IMR-90 (cell line): Measurements from ENCODE around the gene OXLD1. TPM values are rescaled to one million over a fixed set of nuclear protein-coding genes. Genes with fewer than 3 reads are reported as not detected.

Source experiments
- ATAC-seq: fragments of 200-7000 bp; cut with Tn5 transposase; 2 replicates; pipeline ENCODE4 v1.9.1; 2020; ENCODE audit warnings: low read depth, mild to moderate bottlenecking, moderate library complexity
- BruUV-seq: library from RNA; stranded (reverse); fragments of 400-500 nt; replicated peaks from 2 replicates; lab custom pipeline; 2021; lab: Mats Ljungman, UMichigan
- CTCF ChIA-PET: fragments of 300-600 bp; formaldehyde crosslinking; extraction: SDS; loops from one replicate; lab custom pipeline; 2021; ENCODE audit warnings: antibody characterized with exemption; lab: Yijun Ruan, JAX
- POLR2A ChIA-PET: fragments of 300-600 bp; sonication (Branson Sonifier 250); formaldehyde crosslinking; loops from one replicate; lab custom pipeline; 2022; ENCODE audit warnings: antibody characterized with exemption; ENCODE audit not compliant: unreplicated experiment; lab: Charles Lee
- DNase-seq: peaks from one replicate; pipeline ENCODE4 v3.0.0; 2013
- H2AFZ ChIP-seq: replicated peaks from 2 replicates; pipeline ENCODE3; 2013; ENCODE audit warnings: low read length, mild to moderate bottlenecking; ENCODE audit not compliant: poor library complexity
- H2AK5ac ChIP-seq: 2 replicates; pipeline ENCODE4 v1.6.1; 2013; ENCODE audit warnings: low read depth, low read length, inconsistent platforms
- H2AK9ac ChIP-seq: replicated peaks from 2 replicates; pipeline ENCODE3; 2013; ENCODE audit warnings: mild to moderate bottlenecking, low read depth, low read length, moderate library complexity; ENCODE audit not compliant: poor library complexity
- H2BK120ac ChIP-seq: 2 replicates; pipeline ENCODE4 v1.6.1; 2013; ENCODE audit warnings: low read depth, low read length, inconsistent platforms
- H2BK15ac ChIP-seq: 3 replicates; pipeline ENCODE4 v1.6.1; 2013; ENCODE audit warnings: low read depth, low read length, inconsistent platforms
- H2BK20ac ChIP-seq: 2 replicates; pipeline ENCODE4 v1.6.1; 2013; ENCODE audit warnings: low read depth, mild to moderate bottlenecking, inconsistent platforms, low read length, moderate library complexity
- H2BK5ac ChIP-seq: 2 replicates; pipeline ENCODE4 v1.6.1; 2013; ENCODE audit warnings: mild to moderate bottlenecking, low read depth, low read length, inconsistent platforms; ENCODE audit not compliant: poor library complexity, severe bottlenecking
- H3K14ac ChIP-seq: replicated peaks from 2 replicates; pipeline ENCODE4 v1.6.1; 2013; ENCODE audit warnings: low read depth, low read length, inconsistent platforms
- H3K18ac ChIP-seq: 2 replicates; pipeline ENCODE4 v1.6.1; 2013; ENCODE audit warnings: low read depth, low read length, control low read depth
- H3K23ac ChIP-seq: 2 replicates; pipeline ENCODE4 v1.6.1; 2013; ENCODE audit warnings: low read depth, low read length, inconsistent platforms
- H3K27ac ChIP-seq: 2 replicates; pipeline ENCODE4 v1.5.1; 2013; ENCODE audit warnings: mild to moderate bottlenecking, control low read depth, low read length; ENCODE audit not compliant: insufficient read depth
- H3K27me3 ChIP-seq: 2 replicates; pipeline ENCODE4 v1.6.1; 2013; ENCODE audit warnings: low read length; ENCODE audit not compliant: control insufficient read depth, insufficient read depth
- H3K36me3 ChIP-seq: 2 replicates; pipeline ENCODE4 v1.6.1; 2013; ENCODE audit warnings: low read length, mixed read lengths; ENCODE audit not compliant: control insufficient read depth, insufficient read depth
- H3K4ac ChIP-seq: 2 replicates; pipeline ENCODE4 v1.6.1; 2013; ENCODE audit warnings: low read depth, low read length, inconsistent platforms
- H3K4me1 ChIP-seq: 2 replicates; pipeline ENCODE4 v1.6.1; 2013; ENCODE audit warnings: low read length, mixed read lengths; ENCODE audit not compliant: control insufficient read depth, insufficient read depth
- H3K4me2 ChIP-seq: 2 replicates; pipeline ENCODE4 v1.6.1; 2013; ENCODE audit warnings: low read depth, mild to moderate bottlenecking, control low read depth, low read length, moderate library complexity
- H3K4me3 ChIP-seq: 2 replicates; pipeline ENCODE4 v1.5.1; 2013; ENCODE audit warnings: low read depth, mild to moderate bottlenecking, control low read depth, low read length, moderate library complexity; ENCODE audit not compliant: insufficient read depth
- H3K56ac ChIP-seq: 2 replicates; pipeline ENCODE4 v1.6.1; 2013; ENCODE audit warnings: low read length, inconsistent platforms; ENCODE audit not compliant: insufficient read depth; ENCODE audit errors: extremely low read depth
- H3K79me1 ChIP-seq, 2 experiments: 2 replicates each; pipeline ENCODE4 v1.6.1; 2013; ENCODE audit warnings: low read length in 2 of 2, inconsistent platforms in 1 of 2, low read depth in 1 of 2
- H3K9ac ChIP-seq: 2 replicates; pipeline ENCODE4 v1.6.1; 2013; ENCODE audit warnings: low read depth, low read length, control low read depth
- H3K9me1 ChIP-seq: 2 replicates; pipeline ENCODE4 v1.6.1; 2013; ENCODE audit warnings: low read length, inconsistent platforms; ENCODE audit not compliant: insufficient read depth
- H3K9me3 ChIP-seq: 2 replicates; pipeline ENCODE4 v1.6.1; 2013; ENCODE audit warnings: low read length; ENCODE audit not compliant: control insufficient read depth, insufficient read depth
- H4K20me1 ChIP-seq: 2 replicates; pipeline ENCODE4 v1.6.1; 2013; ENCODE audit warnings: low read length, inconsistent platforms; ENCODE audit not compliant: insufficient read depth
- H4K5ac ChIP-seq: 2 replicates; pipeline ENCODE4 v1.6.1; 2013; ENCODE audit warnings: mild to moderate bottlenecking, low read depth, low read length, control low read depth
- H4K8ac ChIP-seq, 2 experiments: 2 replicates each; pipeline ENCODE4 v1.6.1; 2013; ENCODE audit warnings: low read depth in 2 of 2, low read length in 2 of 2, control low read depth in 1 of 2, inconsistent platforms in 1 of 2
- H4K91ac ChIP-seq: 2 replicates; pipeline ENCODE4 v1.6.1; 2013; ENCODE audit warnings: low read depth, low read length, inconsistent platforms; ENCODE audit not compliant: insufficient read depth
- BHLHE40 ChIP-seq: fragments of 150-350 bp; IDR thresholded peaks from 2 replicates; pipeline ENCODE4 v1.6.1; 2016; ENCODE audit warnings: mild to moderate bottlenecking, low read depth, low read length
- CEBPB ChIP-seq: IDR thresholded peaks from 2 replicates; pipeline ENCODE4 v1.6.1; 2012; ENCODE audit warnings: low read depth, low read length, improper control_type of control experiment
- ELK1 ChIP-seq: fragments of 150-350 bp; IDR thresholded peaks from 2 replicates; pipeline ENCODE4 v1.6.1; 2016; ENCODE audit warnings: low read depth, mild to moderate bottlenecking, low read length, moderate library complexity, borderline replicate concordance
- MAFK ChIP-seq: IDR thresholded peaks from 2 replicates; pipeline ENCODE4 v1.6.1; 2012; ENCODE audit warnings: low read depth, low read length, improper control_type of control experiment
- NFE2L2 ChIP-seq: fragments of 150-350 bp; IDR thresholded peaks from 2 replicates; pipeline ENCODE4 v1.6.1; 2016; ENCODE audit warnings: low read depth, mild to moderate bottlenecking, low read length
- RFX5 ChIP-seq: IDR thresholded peaks from 2 replicates; pipeline ENCODE4 v1.8.0; 2012; ENCODE audit warnings: low read depth, mild to moderate bottlenecking, low read length, moderate library complexity
- SMC3 ChIP-seq: fragments of 150-350 bp; IDR thresholded peaks from 2 replicates; pipeline ENCODE4 v1.6.1; 2016; ENCODE audit warnings: low read depth, mild to moderate bottlenecking, antibody characterized with exemption, low read length, moderate library complexity
- WGBS, 2 experiments: methylation state at CpG; one replicate each; pipeline versions ENCODE4 v1.1.5 to v1.1.7; 2013; ENCODE audit warnings: missing lambda C conversion rate in 2 of 2; ENCODE audit not compliant: insufficient read length in 1 of 2; ENCODE audit errors: extremely low coverage in 2 of 2; 5-methylcytosine and 5-hydroxymethylcytosine counted together
- dilution Hi-C: fragments of 300-500 bp; cut with HindIII; formaldehyde crosslinking; loops from one replicate; pipeline ENCODE4 v1.14.3; 2018; ENCODE audit warnings: low sequenced_read_pairs; ENCODE audit not compliant: unreplicated experiment
- in situ Hi-C: fragments of 300-500 bp; cut with MboI; formaldehyde crosslinking; loops from 3 replicates; pipeline ENCODE4 v1.14.3; 2019; ENCODE audit warnings: low sequenced_read_pairs, inconsistent platforms, mixed read lengths
- intact Hi-C: fragments of 100-400 bp; cut with micrococcal nuclease; formaldehyde crosslinking; loops from 2 replicates; pipeline ENCODE4 v1.10.0; 2022
- polyA plus RNA-seq, 3 experiments: library from polyadenylated mRNA; depleted of rRNA; stranded (reverse); fragments of >200 nt; gene quantifications; 2 replicates each; pipeline ENCODE4 v1.2.3, GENCODE V29; 2012; ENCODE audit warnings: low replicate concordance in 1 of 3
- total RNA-seq: library from RNA; depleted of rRNA; stranded (reverse); fragments of >200 nt; gene quantifications from 2 replicates; pipeline ENCODE4 v1.2.3, GENCODE V29; 2012

The OXLD1 gene
- total and polyA plus RNA-seq, 2 of the 4 experiments (the other 2 are of a cell fraction) = 9.9 to 22.3 TPM

DNA sequence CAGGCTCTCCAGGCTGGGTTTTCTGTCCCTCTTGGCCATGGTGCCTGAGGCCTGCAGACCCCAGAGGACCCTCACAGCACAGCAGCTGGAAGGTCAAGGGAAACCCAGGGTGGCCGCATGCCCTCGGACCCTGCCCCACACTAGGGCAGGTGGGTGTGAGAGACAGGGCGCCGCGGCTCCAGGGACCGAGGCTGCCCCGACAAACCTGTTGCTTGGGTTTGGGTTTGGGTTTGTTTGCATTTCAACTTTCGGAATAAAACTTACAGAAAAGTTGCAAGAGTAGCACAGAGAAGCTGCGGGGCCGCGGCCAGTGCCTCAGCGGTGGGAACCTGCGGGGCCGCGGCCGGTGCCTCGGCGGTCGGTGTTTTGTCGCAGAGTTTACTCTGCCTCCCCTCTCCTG is 25.2 kb upstream of the OXLD1 start:
- POLR2A ChIA-PET = no interaction called here

More for the DNA sequence above, 25.2 kb upstream of the OXLD1 start:
- H2AK9ac ChIP-seq = no peak overlapping the region
- intact Hi-C loops = no loop called here
- no peak overlapping the region for H3K4me3 ChIP-seq
- H3K36me3 ChIP-seq = peaks cover 95% of the 10 kb centered on the region
- H3K14ac ChIP-seq = no peak overlapping the region
- dilution Hi-C loops = no loop called here
- H3K56ac ChIP-seq = no peak overlapping the region
- H3K4me2 ChIP-seq = no peak overlapping the region
- no peak overlapping the region for H2BK5ac ChIP-seq
- no peak overlapping the region for H4K8ac ChIP-seq
- no peak overlapping the region for H2BK20ac ChIP-seq
- in situ Hi-C loops = no loop called here
- TF ChIP-seq BHLHE40 (no peak), MAFK (no peak), CEBPB (no peak), RFX5 (no peak), NFE2L2 (no peak), SMC3 (no peak), ELK1 (no peak)
- H2AFZ ChIP-seq = no peak overlapping the region
- CTCF ChIA-PET = no interaction called here
- no peaks in the 10 kb centered on the region for H3K9me3 ChIP-seq
- BruUV-seq = no TSS peak
- H3K18ac ChIP-seq = no peak overlapping the region
- DNase-seq (no peak), ATAC-seq (no peak)
- H2BK120ac ChIP-seq = no peak overlapping the region
- H3K27ac ChIP-seq = no peak overlapping the region
- H3K23ac ChIP-seq = no peak overlapping the region
- no peaks in the 10 kb centered on the region for H3K4me1 ChIP-seq
- H4K91ac ChIP-seq = no peak overlapping the region
- H3K27me3 ChIP-seq = no peaks in the 10 kb centered on the region
- peaks cover 79% of the 10 kb centered on the region for H4K20me1 ChIP-seq
- peaks cover 7 to 47% of the 10 kb centered on the region in 2 experiments for H3K79me1 ChIP-seq
- H2BK15ac ChIP-seq = no peak overlapping the region
- H3K9me1 ChIP-seq = no peaks in the 10 kb centered on the region
- H3K4ac ChIP-seq = no peak overlapping the region
- H4K5ac ChIP-seq = no peak overlapping the region
- WGBS, 2 experiments = 89% methylated on average over 5 of the region's 20 CpGs; no CpG with 5 or more reads in 1 of the 2 experiments
- H3K9ac ChIP-seq = no peak overlapping the region
- H2AK5ac ChIP-seq = no peak overlapping the region
